DOHH2 (cell line): ENCODE measurements around the gene GPD2.

ENCODE experiments used
- H3F3A ChIP-seq: fragments of 200-600 bp; sonication (generic), shearing (Covaris generic); 2 replicates; pipeline ENCODE4 v1.6.0; 2016; ENCODE audit warnings: antibody characterized with exemption, mild to moderate bottlenecking; ENCODE audit not compliant: control insufficient read depth, insufficient read depth
- H3K27ac ChIP-seq: fragments of 200-600 bp; sonication (generic); 2 replicates; pipeline ENCODE4 v1.5.1; 2014; ENCODE audit warnings: low read depth, mild to moderate bottlenecking, low read length, moderate library complexity
- H3K27me3 ChIP-seq: fragments of 200-600 bp; sonication (generic); 2 replicates; pipeline ENCODE4 v1.6.1; 2014; ENCODE audit warnings: mild to moderate bottlenecking, low read length, mixed read lengths; ENCODE audit not compliant: control insufficient read depth
- H3K36me3 ChIP-seq: fragments of 200-600 bp; sonication (generic); 2 replicates; pipeline ENCODE4 v1.6.1; 2014; ENCODE audit warnings: mild to moderate bottlenecking, low read length, moderate library complexity, mixed read lengths; ENCODE audit not compliant: control insufficient read depth
- H3K4me1 ChIP-seq: fragments of 200-600 bp; sonication (generic); 2 replicates; pipeline ENCODE4 v1.6.1; 2014; ENCODE audit warnings: mild to moderate bottlenecking, low read length, mixed read lengths; ENCODE audit not compliant: control insufficient read depth
- H3K4me2 ChIP-seq: fragments of 200-600 bp; sonication (generic); 2 replicates; pipeline ENCODE4 v1.6.0; 2014; ENCODE audit warnings: mild to moderate bottlenecking, low read length, moderate library complexity
- H3K4me3 ChIP-seq: fragments of 200-600 bp; sonication (generic); 2 replicates; pipeline ENCODE4 v1.5.1; 2014; ENCODE audit warnings: mild to moderate bottlenecking, low read length, mixed read lengths
- H3K79me2 ChIP-seq: fragments of 200-600 bp; sonication (generic); 2 replicates; pipeline ENCODE4 v1.6.1; 2014; ENCODE audit warnings: mild to moderate bottlenecking, low read length, mixed read lengths; ENCODE audit not compliant: control insufficient read depth
- H3K9me2 ChIP-seq: fragments of 200-600 bp; sonication (generic); replicated peaks from 2 replicates; pipeline ENCODE4 v1.6.1; 2014; ENCODE audit warnings: mild to moderate bottlenecking, low read length, mixed read lengths; ENCODE audit not compliant: control insufficient read depth
- H3K9me3 ChIP-seq: fragments of 200-600 bp; sonication (generic); 2 replicates; pipeline ENCODE4 v1.6.1; 2014; ENCODE audit warnings: antibody characterized with exemption, low read length, mixed read lengths; ENCODE audit not compliant: control insufficient read depth, insufficient read depth
- H4K20me1 ChIP-seq: fragments of 200-600 bp; sonication (generic); 2 replicates; pipeline ENCODE4 v1.6.0; 2014; ENCODE audit warnings: low read depth, mild to moderate bottlenecking, antibody characterized with exemption, low read length, moderate library complexity; ENCODE audit not compliant: control insufficient read depth, insufficient read depth
- CTCF ChIP-seq: fragments of 200-600 bp; sonication (generic); IDR thresholded peaks from one replicate; pipeline ENCODE4 v1.5.1; 2014; ENCODE audit warnings: antibody characterized with exemption, mild to moderate bottlenecking, low read depth, low read length; ENCODE audit not compliant: poor library complexity, severe bottlenecking
- EZH2phosphoT487 ChIP-seq: fragments of 200-600 bp; sonication (generic); IDR thresholded peaks from 2 replicates; pipeline ENCODE4 v1.6.1; 2017; ENCODE audit warnings: borderline replicate concordance, mild to moderate bottlenecking, antibody characterized with exemption, low read length, moderate library complexity, mixed read lengths

GPD2 gene

GRCh38 chr2:156473445-156473844 is 37.3 kb downstream of the GPD2 start:
- Histone ChIP-seq H3K27ac (no peak overlapping the region), H4K20me1 (no peaks in the 10 kb centered on the region), H3K79me2 (peaks cover 4% of the 10 kb centered on the region), H3K36me3 (no peaks in the 10 kb centered on the region), H3K9me2 (no peaks in the 10 kb centered on the region; the same call in 1 of the 2 replicates), H3K9me3 (no peaks in the 10 kb centered on the region), H3K27me3 (no peaks in the 10 kb centered on the region), H3K4me3 (no peak overlapping the region), H3F3A (no peaks in the 10 kb centered on the region), H3K4me2 (no peak overlapping the region), H3K4me1 (peaks cover 28% of the 10 kb centered on the region)
- no peak for TF ChIP-seq EZH2phosphoT487
- TF ChIP-seq CTCF: no peak

- H3K4me3 ChIP-seq: no peak overlapping the region
- no peaks in the 10 kb centered on the region for H4K20me1 ChIP-seq
- no peak overlapping the region for H3K27ac ChIP-seq
- H3K27me3 ChIP-seq: no peaks in the 10 kb centered on the region
- H3F3A ChIP-seq: no peaks in the 10 kb centered on the region
- H3K4me2 ChIP-seq: no peak overlapping the region
- H3K4me1 ChIP-seq: peaks cover 24% of the 10 kb centered on the region
- H3K36me3 ChIP-seq: no peaks in the 10 kb centered on the region
- no peaks in the 10 kb centered on the region for H3K9me3 ChIP-seq
- no peak for TF ChIP-seq CTCF
- TF ChIP-seq EZH2phosphoT487: no peak
- H3K9me2 ChIP-seq: no peaks in the 10 kb centered on the region; the same call in 1 of the 2 replicates
- H3K79me2 ChIP-seq: peaks cover 2% of the 10 kb centered on the region
These were observed 38.2 kb downstream of the GPD2 start for GRCh38 chr2:156474401-156474800.

GRCh38 chr2:156476021-156476849 is 40.1 kb downstream of the GPD2 start:
- Histone ChIP-seq H3K27ac (no peak overlapping the region), H3K9me3 (no peaks in the 10 kb centered on the region), H3K9me2 (no peaks in the 10 kb centered on the region; the same call in 1 of the 2 replicates), H3K79me2 (no peaks in the 10 kb centered on the region; the same call in 1 of the 2 replicates), H3K4me2 (no peak overlapping the region), H3K27me3 (no peaks in the 10 kb centered on the region), H3K36me3 (no peaks in the 10 kb centered on the region), H3F3A (no peaks in the 10 kb centered on the region), H3K4me1 (peaks cover 13% of the 10 kb centered on the region), H3K4me3 (no peak overlapping the region), H4K20me1 (no peaks in the 10 kb centered on the region)
- no peak for TF ChIP-seq EZH2phosphoT487
- no peak for TF ChIP-seq CTCF
